HG03135 (cell line): Measurements from ENCODE around the gene KIF5C.

Experiments used
- ATAC-seq: cut with Tn5 transposase; IDR thresholded peaks from one replicate; pipeline ENCODE4 v1.9.1; 2021; ENCODE audit warnings: mild to moderate bottlenecking, moderate library complexity; ENCODE audit not compliant: unreplicated experiment

The KIF5C gene

DNA sequence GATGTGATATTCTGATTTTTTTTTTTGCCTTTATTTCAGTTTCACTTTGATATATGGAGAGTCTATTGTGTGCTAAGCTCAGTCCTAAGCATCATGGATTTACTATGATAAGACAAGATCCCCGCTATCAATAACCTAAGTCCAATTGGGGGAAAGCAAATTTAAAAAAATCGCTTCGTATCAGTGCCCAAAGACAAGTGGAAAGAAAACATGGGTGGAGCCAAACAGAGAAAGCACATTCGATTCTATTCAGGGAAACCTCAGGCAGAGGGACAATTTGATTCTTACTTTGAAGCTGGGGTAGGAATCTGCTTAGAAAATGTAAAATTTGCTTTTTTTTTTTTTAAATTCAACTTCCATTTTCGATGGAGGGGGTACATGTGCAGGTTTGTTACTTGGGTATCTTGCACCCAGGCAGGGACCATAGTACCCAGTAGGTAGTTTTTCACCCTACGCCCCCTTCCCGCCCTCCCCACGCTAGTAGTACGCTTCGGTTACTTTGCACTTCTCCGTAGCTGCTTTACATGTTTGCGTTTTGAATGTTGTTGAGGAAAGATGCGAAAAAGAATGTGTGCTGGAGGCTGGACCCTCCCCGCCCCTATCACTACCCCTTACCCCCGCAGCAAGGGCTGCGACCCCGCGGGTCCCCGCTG, 12.4 kb downstream of the KIF5C start:
- no peak for ATAC-seq

DNA sequence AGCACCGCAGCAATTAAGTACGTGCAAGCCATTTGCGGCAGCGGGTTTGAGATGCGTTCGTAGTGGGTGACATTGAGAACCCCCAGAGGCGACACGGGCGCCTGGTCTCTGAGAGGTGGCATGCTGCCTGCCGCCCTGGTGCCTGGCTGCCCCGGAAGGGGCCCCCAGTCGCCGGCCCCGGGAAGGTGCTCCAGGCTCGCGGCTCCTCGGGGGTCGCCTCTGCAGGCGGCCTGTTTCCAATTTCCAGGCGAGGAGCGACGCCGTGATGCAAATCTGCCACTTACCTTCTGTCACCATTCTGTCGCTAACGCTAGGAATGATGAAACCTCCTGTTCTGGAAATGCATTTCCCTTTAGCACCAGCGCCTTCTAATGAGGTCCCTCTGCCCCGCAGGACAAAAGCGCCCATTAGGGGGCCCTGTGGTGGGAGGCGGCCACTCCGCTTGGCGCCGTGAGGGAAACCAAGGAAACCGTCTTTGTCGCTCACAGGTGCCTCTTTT, 13.0 kb downstream of the KIF5C start:
- no peak for ATAC-seq

DNA sequence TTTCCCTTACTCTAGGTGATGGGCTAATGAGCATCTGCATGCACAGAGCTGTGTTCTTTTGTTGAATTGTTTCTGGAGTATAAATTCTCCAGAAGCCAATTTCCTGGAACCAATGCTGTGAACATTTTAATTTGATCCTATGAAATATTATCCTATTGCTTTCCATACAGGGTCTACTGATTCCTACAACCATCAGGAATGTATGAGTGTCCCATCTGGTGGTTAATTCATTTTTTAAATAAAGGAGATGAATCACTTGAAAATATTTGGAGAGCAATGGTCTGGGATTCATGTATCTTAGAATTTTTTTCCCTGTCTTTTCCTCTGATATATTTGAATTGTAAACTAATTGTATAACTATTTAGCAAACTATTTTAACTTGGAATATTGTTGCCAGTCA, 14.0 kb downstream of the KIF5C start:
- no peak for ATAC-seq

DNA sequence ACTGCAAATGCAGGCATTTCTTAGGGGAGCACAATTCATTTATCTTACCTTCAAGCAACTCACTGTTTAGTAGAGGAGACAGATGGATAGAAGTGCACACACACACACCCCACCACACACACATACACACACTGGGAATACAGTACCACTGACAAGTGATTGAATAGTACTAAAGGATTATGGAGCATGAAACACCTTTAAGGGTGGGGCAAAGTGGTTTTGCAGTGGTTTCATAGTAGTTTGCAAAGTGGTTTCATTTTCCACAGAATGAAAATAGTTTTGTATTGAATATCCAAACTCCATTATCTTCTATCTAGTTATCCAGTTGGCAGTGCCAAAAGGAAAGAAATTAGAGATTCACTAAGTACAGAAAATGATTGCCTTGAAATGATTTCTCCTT, 18.9 kb downstream of the KIF5C start:
- no peak for ATAC-seq

DNA sequence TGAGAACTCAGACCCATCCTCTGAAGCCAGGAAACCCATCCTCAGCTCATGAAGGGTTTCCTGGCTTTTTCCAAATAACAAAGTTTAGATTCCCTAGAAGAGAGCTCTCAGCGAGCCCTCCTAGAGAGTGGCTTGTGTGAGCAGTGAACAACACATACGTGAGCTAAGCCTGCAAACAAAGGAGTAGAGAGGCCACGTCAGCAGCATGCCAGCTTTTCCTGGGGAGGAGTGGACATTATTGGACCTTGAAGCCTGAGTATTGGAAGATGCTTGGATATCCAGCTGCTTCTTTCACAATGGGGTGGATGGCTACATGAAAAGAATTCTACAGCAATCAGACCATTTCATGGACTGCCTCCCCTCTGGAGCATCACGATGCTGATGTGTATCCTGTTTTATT, 21.1 kb downstream of the KIF5C start:
- ATAC-seq: no peak

DNA sequence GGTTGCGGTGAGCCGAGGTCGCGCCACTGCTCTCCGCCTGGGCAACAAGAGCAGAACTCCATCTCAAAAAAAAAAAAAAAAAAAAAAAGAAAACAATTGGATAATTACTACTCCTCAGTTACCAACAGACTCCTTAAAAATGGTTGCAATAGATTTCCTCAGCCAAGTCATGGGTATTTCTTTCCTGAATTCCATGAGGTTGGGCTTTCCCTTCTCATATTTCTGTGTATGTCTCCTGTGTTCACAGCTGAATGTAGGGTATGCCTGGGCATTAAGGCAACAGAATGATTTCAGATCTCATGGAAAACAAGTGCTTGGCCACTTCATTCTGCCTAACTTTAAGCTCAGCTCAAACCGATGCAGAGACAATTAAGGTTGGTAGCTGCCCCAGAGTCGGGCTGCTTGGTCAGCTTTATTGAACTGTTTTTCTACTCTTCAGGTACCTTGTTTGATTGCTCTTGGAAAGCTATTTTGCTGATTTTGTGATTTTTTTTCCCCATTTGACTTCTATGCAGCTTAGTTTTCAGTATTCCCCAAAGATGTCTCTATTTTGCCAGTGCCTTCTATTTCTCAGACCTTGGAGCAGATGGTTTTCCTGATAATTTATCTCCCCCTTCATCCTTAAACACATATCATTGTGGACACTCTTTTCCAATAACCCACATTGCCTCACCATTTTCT, 24.8 kb downstream of the KIF5C start:
- no peak for ATAC-seq

DNA sequence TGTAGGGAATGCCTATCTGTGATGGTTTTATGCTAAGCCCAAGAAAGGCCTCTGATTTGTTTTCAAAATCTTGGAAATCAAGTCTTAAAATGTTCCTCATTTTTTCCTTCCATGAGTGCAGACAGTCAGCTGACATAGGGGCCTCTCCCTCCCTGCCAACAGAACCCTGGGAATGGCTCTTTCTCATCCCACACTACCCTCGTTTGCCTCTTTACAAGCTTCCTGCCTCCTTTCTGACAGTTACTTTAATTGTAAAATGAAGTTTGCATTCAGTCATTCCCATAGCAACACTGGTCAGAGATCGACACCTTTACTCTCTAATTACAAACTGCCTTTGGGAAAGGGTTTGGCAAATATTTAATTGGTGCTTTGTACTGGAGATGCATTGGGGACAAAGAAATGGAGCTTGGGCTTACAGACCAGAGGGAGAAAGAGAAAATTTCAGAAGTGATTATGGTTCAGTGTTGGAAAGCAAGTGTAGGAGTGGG, 25.4 kb downstream of the KIF5C start:
- ATAC-seq: no peak

DNA sequence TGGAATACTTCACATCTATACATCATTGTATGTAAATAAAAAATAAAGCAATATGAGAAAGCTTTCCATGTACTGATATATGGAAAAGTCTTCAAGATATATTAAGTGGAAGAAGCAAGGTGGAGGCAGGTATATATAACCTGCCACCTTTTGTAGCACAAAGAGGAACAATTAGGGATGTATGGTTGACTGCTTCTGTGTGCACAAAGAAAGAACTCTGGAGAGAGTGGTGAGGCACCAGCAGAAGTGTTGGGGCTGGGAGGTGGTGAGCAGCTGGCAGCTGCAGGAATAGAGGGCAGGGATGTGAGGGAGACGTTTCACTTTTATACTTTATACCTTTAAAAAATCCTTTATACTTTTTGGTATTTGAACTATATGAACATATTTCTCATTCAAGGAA, 26.1 kb downstream of the KIF5C start:
- ATAC-seq: no peak

DNA sequence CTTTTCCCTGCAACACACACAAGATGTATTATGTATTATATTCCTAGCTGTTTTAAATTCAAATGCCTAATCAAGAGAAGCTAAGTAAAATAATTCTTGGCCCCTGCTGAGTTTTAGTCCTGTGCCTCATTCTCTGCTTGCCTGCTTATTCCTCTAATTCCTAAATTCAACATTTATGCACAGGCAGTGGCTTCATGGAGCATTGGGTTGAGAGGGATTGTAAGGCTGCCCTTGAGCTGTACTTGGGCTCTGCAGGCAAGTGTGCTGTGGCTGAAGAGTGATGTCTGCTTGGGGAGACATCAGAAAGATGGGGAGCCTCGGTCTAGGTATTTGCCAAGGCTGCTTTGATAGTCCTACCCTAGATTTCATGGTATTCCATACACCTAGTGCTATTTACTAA, 27.8 kb downstream of the KIF5C start:
- no peak for ATAC-seq

DNA sequence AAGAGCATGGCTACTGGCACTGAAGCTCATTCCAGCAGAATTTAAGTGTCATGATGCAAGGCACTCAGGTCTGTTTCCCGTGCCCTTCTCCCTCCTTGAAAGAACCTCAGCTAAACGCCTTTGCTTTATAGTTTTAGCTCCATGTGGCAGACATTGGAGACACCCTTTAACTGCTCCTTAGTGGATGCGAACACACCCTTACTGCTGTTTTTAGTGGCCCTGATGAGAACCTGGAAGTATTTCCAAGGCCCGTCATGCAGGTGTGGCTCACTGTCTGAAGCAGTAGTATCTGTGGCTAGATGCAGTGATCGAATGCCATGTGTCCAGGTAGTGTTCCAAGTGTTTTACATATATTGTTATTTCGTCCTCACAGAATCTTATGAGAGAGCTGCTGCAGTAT, 28.3 kb downstream of the KIF5C start:
- no peak for ATAC-seq

DNA sequence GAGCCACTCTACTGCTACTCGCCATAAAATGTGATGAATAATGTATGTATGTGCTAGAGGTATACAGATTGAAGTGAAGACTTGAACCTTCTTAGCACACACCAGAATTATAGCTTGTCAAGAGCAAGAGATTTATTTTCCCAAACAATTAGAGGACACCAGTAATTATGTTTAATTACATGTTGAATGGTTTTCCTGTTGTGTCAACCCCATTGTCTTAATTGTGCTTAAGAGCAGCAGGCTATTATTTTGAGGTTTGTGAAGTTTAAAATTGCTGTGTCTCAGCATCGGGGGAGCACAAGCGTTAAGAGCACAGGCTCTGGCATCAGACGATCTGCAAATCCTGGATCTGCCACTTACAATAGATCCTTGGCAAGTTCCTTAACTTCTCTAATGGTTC, 29.0 kb downstream of the KIF5C start:
- ATAC-seq: no peak

DNA sequence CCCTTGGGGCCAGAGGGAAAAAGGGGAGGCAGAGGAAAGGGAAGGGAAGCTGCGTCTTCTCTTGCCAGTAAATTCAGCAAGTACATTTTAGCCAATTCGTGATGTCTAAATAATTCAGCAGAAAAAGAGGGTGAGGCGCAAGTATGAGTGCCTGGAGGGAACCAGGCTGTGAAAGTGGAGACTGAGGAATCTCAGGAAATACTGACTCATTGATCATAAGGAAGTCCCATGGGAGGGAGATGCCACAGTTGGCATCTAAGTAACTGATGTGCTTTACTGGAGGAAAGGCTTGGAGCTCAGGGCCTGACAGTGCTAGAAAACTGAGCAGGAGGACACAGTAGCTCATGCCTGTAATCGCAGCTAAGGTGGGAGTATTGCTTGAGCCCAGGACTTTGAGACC, 31.1 kb downstream of the KIF5C start:
- ATAC-seq: no peak

DNA sequence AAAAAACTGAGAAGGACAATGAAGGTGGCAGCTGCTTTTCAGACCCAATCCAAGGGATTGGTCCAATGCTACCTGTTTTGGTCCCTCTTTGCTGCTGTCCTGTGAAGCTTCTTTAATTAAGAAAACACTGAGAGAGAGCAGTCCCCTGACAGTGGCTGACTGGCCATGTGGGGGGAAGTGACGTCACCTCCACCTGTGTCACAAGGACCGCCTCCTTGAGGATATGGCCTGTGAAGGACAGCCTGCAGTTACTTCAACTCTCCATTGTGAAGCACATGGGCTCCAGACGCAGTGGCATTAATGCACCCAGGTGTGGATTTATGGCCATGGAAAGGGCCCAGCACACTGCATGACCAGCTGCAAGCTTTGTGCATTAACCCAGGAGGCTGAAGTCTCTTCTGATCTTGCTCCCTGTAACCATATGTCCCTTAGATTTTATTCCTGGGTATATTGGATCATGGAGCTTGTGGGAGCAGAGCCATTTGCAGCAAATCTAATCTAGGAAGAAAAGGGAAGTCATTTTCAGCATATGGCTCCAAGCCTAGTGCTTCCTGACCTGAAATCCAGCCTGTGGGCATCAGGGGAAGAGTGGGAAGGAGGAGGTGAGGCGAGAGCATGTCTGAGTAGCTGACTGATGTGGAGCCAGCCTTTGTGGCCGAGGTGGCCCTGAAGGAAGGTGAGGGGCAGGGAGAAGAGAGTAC, 32.2 kb downstream of the KIF5C start:
- no peak for ATAC-seq

DNA sequence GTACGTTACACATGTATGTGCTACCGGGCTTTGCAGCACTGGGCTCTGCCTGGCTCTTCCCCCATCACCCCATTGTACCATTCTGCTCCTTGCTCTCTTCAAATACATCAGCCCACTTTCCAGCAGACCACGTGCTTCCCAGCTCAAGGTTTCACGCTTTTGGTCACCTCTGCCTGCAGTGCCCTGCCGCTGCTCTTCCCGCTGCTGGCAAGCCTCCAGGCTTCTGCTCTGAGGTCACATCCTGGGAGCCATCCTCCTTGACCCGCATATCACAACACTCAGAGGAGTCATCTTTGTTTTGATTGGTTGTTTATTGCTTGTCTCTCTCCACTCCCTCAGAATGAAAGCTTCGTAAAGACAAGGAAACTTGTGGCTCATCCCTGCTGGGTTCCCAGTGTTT, 34.1 kb downstream of the KIF5C start:
- ATAC-seq: no peak

DNA sequence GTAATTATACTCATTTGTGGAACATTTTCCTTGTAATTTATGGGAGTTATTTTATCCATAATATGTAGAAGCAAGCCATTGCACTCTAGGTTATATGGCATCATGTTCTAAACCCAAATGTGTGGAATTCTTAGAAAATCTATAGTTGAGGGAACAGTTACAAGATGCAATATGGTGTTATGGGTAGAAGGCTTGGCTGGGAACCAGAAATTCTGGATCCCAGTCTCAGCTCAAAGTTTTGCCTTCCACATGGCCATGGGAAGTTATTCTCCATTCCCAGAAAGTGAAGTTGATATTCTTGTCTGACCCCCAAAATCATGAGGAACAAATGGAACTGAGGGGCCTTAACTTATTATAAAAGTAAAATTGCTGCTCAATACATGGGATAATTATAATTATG, 38.0 kb downstream of the KIF5C start:
- ATAC-seq: no peak

DNA sequence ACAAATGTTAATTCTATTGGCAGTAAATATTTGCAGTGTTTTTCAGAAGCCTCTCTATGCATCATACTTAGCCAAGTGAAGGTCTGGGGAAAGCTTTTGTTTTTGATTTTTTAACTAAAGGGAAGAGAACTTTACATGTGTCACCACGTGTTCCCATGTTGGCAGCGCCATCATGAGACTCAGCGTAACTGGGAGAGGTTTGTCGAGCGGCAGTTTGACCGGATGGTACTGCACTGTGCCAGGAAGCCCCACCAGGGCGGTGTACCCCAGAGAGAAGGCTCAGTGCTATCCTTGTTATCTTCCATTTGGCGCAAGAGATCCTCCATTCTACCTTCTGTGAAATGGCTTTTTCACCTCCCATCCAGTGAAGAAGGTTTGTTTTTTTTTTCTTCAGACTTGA, 38.5 kb downstream of the KIF5C start:
- ATAC-seq: no peak

DNA sequence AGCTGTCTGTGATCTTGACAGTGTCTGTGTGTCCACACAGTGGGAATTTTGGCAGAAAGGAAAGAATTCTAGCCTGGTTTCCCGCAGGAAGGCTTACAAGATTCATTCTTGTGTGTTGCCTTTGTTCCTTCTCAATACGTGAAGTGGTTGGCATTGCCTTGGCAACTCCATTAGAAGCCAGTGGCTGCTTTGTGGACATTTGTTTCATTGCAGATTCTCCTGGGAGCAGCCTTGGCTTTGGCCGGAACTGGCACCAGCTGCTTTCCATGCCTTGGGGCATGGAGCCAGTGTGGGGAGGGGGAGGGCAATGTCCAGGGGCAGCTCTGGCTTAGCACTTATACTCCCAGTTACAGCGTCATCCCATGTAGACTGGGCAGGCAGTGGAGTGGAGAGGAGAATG, 39.4 kb downstream of the KIF5C start:
- ATAC-seq: no peak

DNA sequence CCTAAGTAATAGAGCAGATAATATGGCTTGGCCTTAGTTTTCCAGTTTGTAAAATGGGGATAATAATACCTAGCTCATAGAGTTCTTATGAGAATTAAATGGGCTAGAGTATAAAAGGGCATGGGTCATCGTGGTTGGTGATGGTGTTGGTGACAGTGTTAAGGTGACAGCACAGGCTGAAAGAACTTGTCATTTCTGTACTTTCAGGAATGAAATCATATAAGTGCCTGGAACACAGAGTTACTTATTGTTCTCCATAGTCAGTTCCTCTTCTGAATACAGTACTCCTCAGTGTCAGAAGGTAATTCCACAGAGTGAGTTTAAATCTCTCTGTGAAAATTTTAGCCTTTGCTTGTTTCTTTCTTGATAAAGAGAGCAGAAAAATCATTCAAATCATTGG, 42.4 kb downstream of the KIF5C start:
- ATAC-seq: no peak

DNA sequence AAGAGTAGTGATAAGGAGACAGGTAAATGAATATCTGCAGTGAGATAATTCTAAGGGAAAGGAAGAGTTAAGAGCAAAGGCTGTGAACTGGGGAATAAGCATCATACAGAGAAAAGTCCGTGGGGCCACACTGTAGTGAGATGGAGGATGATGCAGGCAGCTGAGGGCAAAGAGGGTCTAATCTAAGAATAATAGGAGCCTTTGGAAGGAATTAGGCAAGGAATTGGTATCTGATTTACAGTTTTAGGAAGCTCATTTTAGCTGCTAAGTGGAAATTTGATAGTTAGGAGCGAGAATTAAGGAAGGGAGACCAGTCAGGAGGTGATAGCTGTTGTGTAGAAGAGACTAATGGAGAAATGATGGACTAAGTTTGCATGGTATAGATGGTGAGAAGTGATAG, 43.5 kb downstream of the KIF5C start:
- no peak for ATAC-seq

DNA sequence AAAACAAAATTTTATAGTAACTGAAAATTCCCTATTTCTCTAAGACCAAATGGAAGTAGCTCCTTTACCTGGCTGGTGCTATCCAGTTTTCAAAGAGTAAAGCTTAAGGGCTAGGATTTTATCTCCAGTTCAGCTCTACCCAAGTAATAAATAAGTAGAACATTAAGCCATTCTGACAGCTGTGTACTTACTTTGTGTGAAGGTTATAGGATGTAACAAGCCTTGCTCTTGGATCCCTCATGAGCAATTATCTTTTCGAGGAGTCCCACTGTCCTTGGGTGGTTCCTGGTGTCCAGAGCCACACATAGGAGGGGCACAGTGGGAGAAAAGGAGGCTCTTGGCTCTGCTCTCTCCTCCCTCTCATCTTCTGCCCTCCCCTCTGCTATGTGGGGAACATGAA, 45.5 kb downstream of the KIF5C start:
- ATAC-seq: no peak

DNA sequence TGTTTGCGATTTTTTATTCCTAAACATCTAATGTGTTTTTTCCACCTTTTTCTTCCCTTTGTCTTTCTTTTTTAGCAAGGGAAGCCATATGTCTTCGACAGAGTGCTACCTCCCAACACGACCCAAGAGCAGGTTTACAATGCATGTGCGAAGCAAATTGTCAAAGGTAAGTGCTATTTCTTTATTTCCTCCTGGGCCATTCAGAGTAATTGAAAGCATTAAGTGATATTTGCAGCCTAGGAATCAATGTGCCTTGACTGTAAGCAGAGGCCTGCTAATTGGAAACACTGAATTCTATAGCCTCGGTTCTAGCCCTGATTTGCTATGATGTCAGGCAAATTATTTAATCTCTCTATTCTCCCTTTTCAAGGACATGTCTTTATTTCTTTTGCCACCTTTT, 47.0 kb downstream of the KIF5C start:
- no peak for ATAC-seq
